Adrenal gland (tissue), 12 donors: ENCODE data around the gene SNRNP70. TPM values are rescaled to one million over a fixed set of nuclear protein-coding genes. Genes with fewer than 3 reads are reported as not detected.

Experiments used
- DNase-seq, 7 donors: peaks; one replicate each; pipeline ENCODE4 v3.0.0-alpha.2; 2019 to 2020
- H3K27ac ChIP-seq, 5 donors: fragments of 200-600 bp; sonication (generic) in 4 of 5; 1 replicate in 3 of 5; 2 replicates in 2 of 5; pipeline versions ENCODE4 v1.5.1 to v1.8.0; 2016 to 2020; ENCODE audit warnings: mild to moderate bottlenecking in 1 of 5
- H3K27me3 ChIP-seq: fragments of 200-600 bp; 2 replicates; pipeline ENCODE4 v1.8.0; 2021
- H3K36me3 ChIP-seq, 2 donors: fragments of 200-600 bp; replicated peaks in 1 of 2; 1 replicate in 1 of 2; 2 replicates in 1 of 2; pipeline versions ENCODE4 v1.5.1 to v1.8.0; 2018 to 2022
- H3K4me1 ChIP-seq, 2 donors: fragments of 200-600 bp; replicated peaks in 1 of 2; 1 replicate in 1 of 2; 2 replicates in 1 of 2; pipeline versions ENCODE4 v1.5.1 to v1.8.0; 2018 to 2021
- H3K4me3 ChIP-seq, 4 donors: fragments of 200-600 bp; sonication (generic) in 3 of 4; one replicate each; pipeline ENCODE4 v1.5.1; 2016 to 2018
- H3K9me3 ChIP-seq, 3 donors: fragments of 200-600 bp; sonication (generic) in 1 of 3; replicated peaks in 1 of 3; 1 replicate in 2 of 3; 2 replicates in 1 of 3; pipeline versions ENCODE4 v1.5.1 to v1.8.0; 2016 to 2021
- POLR2A ChIP-seq, 2 donors: fragments of 450-650 bp; IDR thresholded peaks; one replicate each; pipeline ENCODE4 v1.6.1; 2017; ENCODE audit warnings: antibody characterized with exemption in 2 of 2, mild to moderate bottlenecking in 2 of 2, moderate library complexity in 1 of 2
- WGBS, 4 donors: extraction: QIAGEN DNeasy Blood & Tissue Kit in 2 of 4; methylation state at CpG; one replicate each; pipeline versions ENCODE4 v1.1.5 to v1.1.7; 2013 to 2017; 5-methylcytosine and 5-hydroxymethylcytosine counted together
- intact Hi-C, 2 donors: fragments of 100-400 bp; cut with DNase I; formaldehyde crosslinking; loops; one replicate each; pipeline versions ENCODE4 v1.14.1 to v1.15.0; 2022 to 2023
- polyA plus RNA-seq, 3 donors: library from polyadenylated mRNA; stranded (reverse); fragments of 200-250 nt in 2 of 3; fragments of 350-450 nt in 1 of 3; fragmentation: Illumina TruSeq in 1 of 3; extraction: RNeasy Lipid Tissue Mini Kit (QIAGEN cat#74804) in 1 of 3; gene quantifications; one replicate each; pipeline ENCODE4 v1.2.3, GENCODE V29; 2013 to 2014
- total RNA-seq, 9 donors: library from RNA; depleted of rRNA in 4 of 9; stranded (reverse); fragments of >200 nt in 4 of 9; fragments of 120-200 nt in 1 of 9; fragmentation: NEBNext Ultra II Directional in 1 of 9; extraction: Animal tissue kit (Norgen Biotek cat#: 25700) in 1 of 9; gene quantifications; one replicate each; pipeline versions ENCODE4 v1.1.0 to v1.2.4, GENCODE V29; 2013 to 2023
- TF ChIP-seq, protein P1 (sequence below), 6 experiments: fragments of 450-650 bp in 4 of 6; fragments of 200-600 bp in 2 of 6; sonication (generic) in 1 of 6; IDR thresholded peaks; 1 replicate in 5 of 6; 2 replicates in 1 of 6; pipeline versions ENCODE4 v1.5.1 to v1.8.0; 2016 to 2021; ENCODE audit warnings: antibody characterized with exemption in 6 of 6, mild to moderate bottlenecking in 2 of 6, moderate library complexity in 1 of 6
- donor health status: healthy with polysubstance abuse.
- donor health status: Bipolar disorder and iron deficiency.
- donor health status: DM: yes; HTN: yes; CAD: no.
- donor health status: DM: no; HTN: no; CAD: no.
- donor health status: DM: no; HTN: no; CAD: no.
- donor health status: DM: yes; HTN: yes; CAD: no.

Gene SNRNP70
- total and polyA plus RNA-seq, 12 donors, result 109 to 1,255 (median 233) TPM

DNA sequence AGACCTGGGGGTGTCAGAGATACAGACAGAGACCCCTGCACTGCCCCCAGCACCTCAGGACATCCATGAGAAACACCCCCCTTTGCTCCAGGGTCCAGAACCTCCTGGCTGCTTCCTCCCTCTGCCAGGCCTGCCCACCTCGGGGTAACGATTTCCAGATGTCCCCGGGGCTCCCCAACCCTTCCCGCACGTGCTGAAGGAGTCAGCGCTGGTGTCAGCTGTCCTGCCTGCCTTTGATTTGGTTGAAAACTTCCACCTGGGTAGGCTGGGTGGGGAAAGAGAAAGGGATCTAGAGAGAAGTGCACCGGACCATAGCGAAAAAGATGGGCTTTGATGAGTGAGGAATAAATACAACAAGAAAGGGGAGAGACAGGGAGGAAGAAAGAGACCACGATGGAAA lies 26.2 kb upstream of the SNRNP70 start:
- H3K4me1 ChIP-seq, result peaks cover 0 to 22% of the 10 kb centered on the region in 2 donors
- no peak overlapping the region for H3K27ac ChIP-seq
- intact Hi-C loops, result no loop called here
- peaks cover 5% of the 10 kb centered on the region for H3K27me3 ChIP-seq
- TF ChIP-seq POLR2A (IDR thresholded peaks at IDR 0.05), result no peak
- TF ChIP-seq, protein P1, sequence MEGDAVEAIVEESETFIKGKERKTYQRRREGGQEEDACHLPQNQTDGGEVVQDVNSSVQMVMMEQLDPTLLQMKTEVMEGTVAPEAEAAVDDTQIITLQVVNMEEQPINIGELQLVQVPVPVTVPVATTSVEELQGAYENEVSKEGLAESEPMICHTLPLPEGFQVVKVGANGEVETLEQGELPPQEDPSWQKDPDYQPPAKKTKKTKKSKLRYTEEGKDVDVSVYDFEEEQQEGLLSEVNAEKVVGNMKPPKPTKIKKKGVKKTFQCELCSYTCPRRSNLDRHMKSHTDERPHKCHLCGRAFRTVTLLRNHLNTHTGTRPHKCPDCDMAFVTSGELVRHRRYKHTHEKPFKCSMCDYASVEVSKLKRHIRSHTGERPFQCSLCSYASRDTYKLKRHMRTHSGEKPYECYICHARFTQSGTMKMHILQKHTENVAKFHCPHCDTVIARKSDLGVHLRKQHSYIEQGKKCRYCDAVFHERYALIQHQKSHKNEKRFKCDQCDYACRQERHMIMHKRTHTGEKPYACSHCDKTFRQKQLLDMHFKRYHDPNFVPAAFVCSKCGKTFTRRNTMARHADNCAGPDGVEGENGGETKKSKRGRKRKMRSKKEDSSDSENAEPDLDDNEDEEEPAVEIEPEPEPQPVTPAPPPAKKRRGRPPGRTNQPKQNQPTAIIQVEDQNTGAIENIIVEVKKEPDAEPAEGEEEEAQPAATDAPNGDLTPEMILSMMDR (IDR thresholded peaks at IDR 0.05), result no peak
- H3K36me3 ChIP-seq, result no peaks in the 10 kb centered on the region
- H3K4me3 ChIP-seq, result no peak overlapping the region
- H3K9me3 ChIP-seq, result no peaks in the 10 kb centered on the region
- WGBS, 4 donors, result 56 to 65% (median 61%) methylated on average over 9 of the region's 9 CpGs
- DNase-seq, result no peak

DNA sequence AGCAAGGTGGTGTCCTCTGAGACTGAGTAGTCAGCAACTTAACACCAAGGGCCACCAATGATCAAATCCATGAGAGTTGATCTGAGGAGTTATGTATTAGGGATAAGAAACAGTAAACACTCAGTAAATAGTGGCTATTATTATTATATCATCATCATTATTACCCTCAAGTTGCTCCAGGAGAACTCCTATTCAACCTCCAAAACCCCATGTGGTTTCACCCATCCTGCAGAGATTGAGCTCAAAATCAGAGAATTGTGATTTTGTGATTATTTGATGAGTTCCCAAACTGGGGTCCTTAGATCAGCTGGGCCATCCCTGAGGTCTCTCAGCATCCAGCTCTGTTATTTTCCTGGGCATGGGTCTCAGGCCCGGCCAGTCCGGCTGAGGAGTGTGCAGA lies 24.3 kb upstream of the SNRNP70 start:
- H3K27me3 ChIP-seq, result peaks cover 10% of the 10 kb centered on the region
- WGBS, 4 donors, result 80 to 100% (median 98%) methylated on average over 2 of the region's 2 CpGs
- DNase-seq, result no peak
- no peak for TF ChIP-seq POLR2A (IDR thresholded peaks at IDR 0.05)
- TF ChIP-seq, protein P1 (IDR thresholded peaks at IDR 0.05), result no peak
- H3K4me1 ChIP-seq, result peaks cover 0 to 26% of the 10 kb centered on the region in 2 donors
- intact Hi-C loops, result no loop called here
- H3K9me3 ChIP-seq, result no peaks in the 10 kb centered on the region
- H3K4me3 ChIP-seq, result no peak overlapping the region
- H3K36me3 ChIP-seq, result no peaks in the 10 kb centered on the region
- H3K27ac ChIP-seq, result no peak overlapping the region

DNA sequence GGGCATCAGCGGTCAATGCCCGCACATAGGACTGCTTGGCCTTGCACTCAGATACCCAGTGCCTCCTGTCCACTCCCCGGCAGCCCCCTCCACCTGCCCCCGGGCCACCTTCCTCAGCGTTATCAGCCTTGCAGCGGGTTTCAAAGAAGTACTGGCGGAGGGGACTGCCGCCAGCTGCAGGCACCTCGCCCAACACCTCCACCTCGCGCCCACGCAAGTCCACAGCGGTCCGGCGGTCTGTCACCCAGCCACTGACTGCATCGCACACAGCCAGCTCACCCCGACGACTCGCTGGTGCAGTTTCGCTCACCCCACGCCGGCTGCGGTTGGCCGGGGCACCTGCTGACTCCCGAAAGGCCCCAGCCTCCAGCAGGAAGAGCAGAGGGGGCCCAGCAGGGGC lies 23.8 kb upstream of the SNRNP70 start:
- peaks cover 10% of the 10 kb centered on the region for H3K27me3 ChIP-seq

DNA sequence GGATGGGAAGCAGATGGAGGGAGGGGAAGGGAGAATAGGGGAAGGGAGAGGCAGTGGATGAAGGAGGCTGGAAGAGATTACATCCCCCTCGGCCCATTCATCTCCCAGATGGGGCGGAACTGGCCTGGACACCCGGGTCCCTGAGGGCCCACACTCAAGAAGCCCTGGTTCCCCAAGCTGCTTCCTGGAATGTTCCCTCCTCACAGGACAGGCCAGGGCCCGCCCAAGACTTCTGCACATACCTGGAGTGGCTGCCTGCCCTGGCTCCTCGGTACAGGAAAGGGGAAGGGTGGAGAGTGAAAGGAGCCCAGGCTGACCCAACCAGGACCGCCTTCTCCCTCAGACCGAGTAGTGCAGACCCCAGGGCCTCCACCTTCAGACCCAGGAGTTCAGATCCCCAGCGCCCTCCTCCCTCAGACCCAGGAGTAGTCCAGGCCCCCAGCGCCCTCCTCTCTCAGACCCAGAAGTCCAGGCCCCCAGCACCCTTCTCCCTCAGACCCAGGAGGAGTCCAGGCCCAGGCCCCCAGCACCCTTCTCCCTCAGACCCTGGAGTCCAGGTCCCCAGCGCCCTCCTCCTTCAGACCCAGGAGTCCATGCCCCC lies 21.1 kb upstream of the SNRNP70 start:
- no peaks in the 10 kb centered on the region for H3K36me3 ChIP-seq
- no peak for DNase-seq
- no peaks in the 10 kb centered on the region for H3K9me3 ChIP-seq
- H3K4me1 ChIP-seq, result peaks cover 0 to 6% of the 10 kb centered on the region in 2 donors
- peaks cover 6% of the 10 kb centered on the region for H3K27me3 ChIP-seq
- H3K27ac ChIP-seq, result no peak overlapping the region
- TF ChIP-seq POLR2A (IDR thresholded peaks at IDR 0.05), result no peak
- TF ChIP-seq, protein P1 (IDR thresholded peaks at IDR 0.05), result no peak
- intact Hi-C loops, result no loop called here
- no peak overlapping the region for H3K4me3 ChIP-seq
- WGBS, 4 donors, result 59 to 71% (median 67%) methylated on average over 3 to 10 of the region's 10 CpGs

More for the DNA sequence above, 23.8 kb upstream of the SNRNP70 start:
- intact Hi-C loops, result no loop called here
- Histone ChIP-seq H3K4me3 (no peak overlapping the region), H3K36me3 (no peaks in the 10 kb centered on the region), H3K9me3 (no peaks in the 10 kb centered on the region), H3K27ac (no peak overlapping the region), H3K4me1 (peaks cover 0 to 22% of the 10 kb centered on the region in 2 donors)
- DNase-seq, result no peak
- TF ChIP-seq, protein P1 (IDR thresholded peaks at IDR 0.05), result no peak
- WGBS, 4 donors, result 73 to 80% (median 76%) methylated on average over 1 to 25 of the region's 25 CpGs; no CpG with 5 or more reads in 1 of the 4 donors
